Stimulated activated CD8-positive, alpha-beta memory T cell treated with anti-CD3 and anti-CD28 coated beads, Interleukin-15, amount 100 ng/mL, for 1 hour (primary cell): Measurements from ENCODE around the gene CAPN14.

Source experiments
- DNase-seq: peaks from one replicate; pipeline ENCODE4 v3.0.0-alpha.2; 2020; ENCODE audit warnings: low read depth

Gene CAPN14

GRCh38 chr2:31217465-31218200, at the start of gene CAPN14:
CAPN14 (minus strand) TSS chr2:31217515; CDS start chr2:31205447, 12,068 bp downstream.
- no peak for DNase-seq

- no peak for DNase-seq
Observed at GRCh38 chr2:31266804-31267203, 49.5 kb upstream of the CAPN14 start.

- DNase-seq: no peak
Observed at GRCh38 chr2:31265234-31265633, 47.9 kb upstream of the CAPN14 start.

GRCh38 chr2:31263636-31264190, 46.4 kb upstream of the CAPN14 start:
- DNase-seq: no peak

- DNase-seq: no peak
Observed at GRCh38 chr2:31260870-31261269, 43.6 kb upstream of the CAPN14 start.

- no peak for DNase-seq
Observed at GRCh38 chr2:31259075-31259474, 41.8 kb upstream of the CAPN14 start.

GRCh38 chr2:31258351-31258750, 41.0 kb upstream of the CAPN14 start:
- no peak for DNase-seq

- DNase-seq: no peak
Observed at GRCh38 chr2:31256611-31257382, 39.5 kb upstream of the CAPN14 start.

- DNase-seq: no peak
Observed at GRCh38 chr2:31255911-31256571, 38.7 kb upstream of the CAPN14 start.

- DNase-seq: no peak
Observed at GRCh38 chr2:31254237-31255203, 37.2 kb upstream of the CAPN14 start.

- no peak for DNase-seq
Observed at GRCh38 chr2:31253356-31254131, 36.2 kb upstream of the CAPN14 start.

GRCh38 chr2:31251851-31252250, 34.5 kb upstream of the CAPN14 start:
- DNase-seq: no peak

- no peak for DNase-seq
Observed at GRCh38 chr2:31251018-31251417, 33.7 kb upstream of the CAPN14 start.

- DNase-seq: no peak
Observed at GRCh38 chr2:31249009-31249690, 31.8 kb upstream of the CAPN14 start.

GRCh38 chr2:31248139-31248538, 30.8 kb upstream of the CAPN14 start:
- no peak for DNase-seq

- no peak for DNase-seq
Observed at GRCh38 chr2:31247711-31248110, 30.4 kb upstream of the CAPN14 start.

GRCh38 chr2:31246184-31246852, 29.0 kb upstream of the CAPN14 start:
- no peak for DNase-seq

- no peak for DNase-seq
Observed at GRCh38 chr2:31244101-31244500, 26.8 kb upstream of the CAPN14 start.

- DNase-seq: no peak
Observed at GRCh38 chr2:31243053-31243452, 25.7 kb upstream of the CAPN14 start.
